Transverse colon (tissue), 3 donors: ENCODE measurements around the gene VWF.

Source experiments
- CTCF ChIP-seq, 5 experiments: fragments of 200-600 bp in 3 of 5; fragments of 450-650 bp in 2 of 5; sonication (generic) in 3 of 5; IDR thresholded peaks; 1 replicate in 2 of 5; 2 replicates in 3 of 5; pipeline ENCODE4 v1.5.1; 2016 to 2017; ENCODE audit warnings: antibody characterized with exemption in 5 of 5, inconsistent platforms in 3 of 5, mild to moderate bottlenecking in 2 of 5, moderate library complexity in 1 of 5
- POLR2A ChIP-seq: fragments of 450-650 bp; IDR thresholded peaks from one replicate; pipeline ENCODE4 v1.6.1; 2016; ENCODE audit warnings: antibody characterized with exemption, mild to moderate bottlenecking, moderate library complexity

GRCh38 chr12:6032726-6033125 lies 91.7 kb downstream of the VWF start:
- TF ChIP-seq CTCF (IDR thresholded peaks at IDR 0.05) (no peak), POLR2A (no peak)
